ENCODE results near the gene ARMC5.
"Not testable (repeated sequence)": the region's sequence is repeated elsewhere in the genome, so short reads cannot be mapped to it uniquely, and the experiment has no call there.

Gene ARMC5

GRCh38 chr16:31430380-31431052 lies 28.8 kb upstream of the ARMC5 start:
- no peak for DNase-seq (ENCODE audit: low spot score)

- no peak for DNase-seq (ENCODE audit: low spot score)
These were observed 23.7 kb upstream of the ARMC5 start for GRCh38 chr16:31435341-31436220.

DNA sequence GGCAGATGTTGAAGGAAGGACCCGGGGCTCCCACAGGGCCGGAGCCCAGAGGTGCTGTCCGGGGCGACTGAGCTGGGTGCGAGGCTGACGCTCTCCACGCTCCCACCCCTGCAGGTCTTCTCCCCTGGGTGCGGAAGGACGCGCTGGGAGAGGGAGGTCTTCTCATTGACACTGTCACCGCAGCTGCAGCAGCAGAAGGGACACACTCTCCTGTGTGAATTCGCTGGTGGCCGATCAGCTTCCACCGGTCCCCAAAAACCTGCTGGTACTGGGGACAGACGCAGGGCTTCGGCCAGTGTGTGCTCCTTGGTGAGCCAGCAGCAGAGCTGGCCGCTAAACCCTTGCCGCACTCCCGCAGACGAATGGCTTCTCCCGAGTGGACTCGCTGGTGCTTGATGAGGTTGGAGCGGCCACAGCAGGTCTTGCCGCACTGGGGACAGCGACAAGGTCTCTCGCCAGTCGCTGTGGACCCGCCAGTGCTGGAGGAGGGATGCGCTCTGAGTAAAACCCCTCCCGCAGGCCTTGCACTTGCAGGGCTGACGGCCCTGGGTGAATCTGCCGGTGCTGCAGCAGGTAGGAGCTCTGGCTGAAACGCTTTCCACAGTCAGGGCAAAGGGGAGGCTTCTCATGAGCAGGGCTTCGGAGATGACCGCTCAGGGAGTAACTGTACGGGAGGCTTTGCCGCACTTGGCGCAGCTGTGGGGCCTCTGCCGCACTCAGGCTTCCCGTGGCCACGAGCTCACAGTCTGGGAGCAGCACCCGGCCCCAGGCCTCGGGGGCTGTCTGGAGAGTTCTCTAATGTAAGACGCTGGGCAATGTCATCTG lies 22.9 kb upstream of the ARMC5 start:
- no peak for DNase-seq (ENCODE audit: low spot score)

DNA sequence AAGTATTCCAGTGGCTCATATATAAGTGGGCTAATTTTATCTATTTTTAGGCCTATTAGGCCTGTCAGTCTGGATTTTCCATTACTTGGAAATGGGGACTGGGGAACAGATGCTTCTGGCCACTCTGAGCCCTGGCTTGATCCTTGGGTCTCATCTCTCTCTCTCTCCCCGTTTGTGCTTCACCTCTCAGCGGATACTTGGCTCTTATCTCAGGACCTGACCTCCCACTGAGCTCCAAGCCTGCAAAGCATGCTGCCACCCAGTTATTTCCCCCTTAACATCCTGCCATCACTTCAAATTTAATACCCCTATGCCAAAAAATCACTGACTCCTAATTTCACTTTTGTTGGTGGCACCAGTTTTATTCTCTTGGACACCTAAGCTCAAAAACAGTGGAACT lies 20.9 kb upstream of the ARMC5 start:
- DNase-seq (ENCODE audit: low spot score), result no peak

GRCh38 chr16:31439023-31439422 lies 20.3 kb upstream of the ARMC5 start:
- not testable (repeated sequence) for DNase-seq (ENCODE audit: low spot score)

DNA sequence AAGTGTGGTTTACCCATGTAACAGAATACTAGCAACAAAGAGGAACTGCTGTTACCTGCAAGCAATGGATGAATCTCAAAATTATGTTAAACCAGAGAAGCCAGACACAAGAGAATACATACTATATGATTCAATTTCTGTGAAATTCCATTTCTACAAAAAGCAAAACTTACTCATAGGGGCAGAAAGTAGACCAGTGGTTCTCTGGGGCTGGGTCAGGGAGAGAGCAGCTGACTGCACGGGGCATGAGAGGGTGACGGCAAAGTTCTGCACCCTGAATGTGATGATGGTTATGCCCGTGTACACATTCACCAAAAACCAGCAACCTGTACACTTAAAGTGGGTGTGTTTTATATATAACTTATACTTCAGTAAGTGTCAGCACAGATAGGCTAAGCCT lies 19.8 kb upstream of the ARMC5 start:
- DNase-seq (ENCODE audit: low spot score), result no peak

GRCh38 chr16:31440516-31441184 lies 18.7 kb upstream of the ARMC5 start:
- no peak for DNase-seq (ENCODE audit: low spot score)

- DNase-seq (ENCODE audit: low spot score), result no peak
These were observed 17.3 kb upstream of the ARMC5 start for GRCh38 chr16:31441956-31442355.

GRCh38 chr16:31445931-31446330 lies 13.4 kb upstream of the ARMC5 start:
- DNase-seq (ENCODE audit: low spot score), result not testable (repeated sequence)

DNA sequence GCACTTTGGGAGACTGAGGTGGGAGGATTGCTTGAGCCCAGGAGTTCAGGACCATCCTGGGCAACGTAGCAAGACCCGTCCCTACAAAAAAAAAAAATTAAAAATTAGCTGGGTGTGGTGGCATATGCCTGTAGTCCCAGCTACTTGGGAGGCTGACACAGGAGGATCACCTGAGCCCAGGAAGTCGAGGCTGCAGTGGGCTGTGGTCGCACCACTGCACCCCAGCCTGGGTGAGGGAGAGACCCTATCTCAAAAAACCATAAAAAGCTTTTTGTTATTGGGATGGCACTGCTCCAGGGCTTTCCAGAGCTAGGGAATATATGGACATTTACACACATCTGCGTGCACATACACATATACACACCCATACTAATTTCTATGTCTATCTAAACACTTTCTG lies 8.1 kb upstream of the ARMC5 start:
- DNase-seq (ENCODE audit: low spot score), result no peak

GRCh38 chr16:31451681-31452351 lies 7.5 kb upstream of the ARMC5 start:
- DNase-seq (ENCODE audit: low spot score), result no peak

GRCh38 chr16:31452631-31453106 lies 6.6 kb upstream of the ARMC5 start:
- no peak for DNase-seq (ENCODE audit: low spot score)

- DNase-seq (ENCODE audit: low spot score), result no peak
These were observed 5.8 kb upstream of the ARMC5 start for GRCh38 chr16:31453255-31454204.

GRCh38 chr16:31455601-31456314 lies 3.5 kb upstream of the ARMC5 start:
- no peak for DNase-seq (ENCODE audit: low spot score)

- no peak for DNase-seq (ENCODE audit: low spot score)
These were observed 2.3 kb upstream of the ARMC5 start for GRCh38 chr16:31456988-31457360.

DNA sequence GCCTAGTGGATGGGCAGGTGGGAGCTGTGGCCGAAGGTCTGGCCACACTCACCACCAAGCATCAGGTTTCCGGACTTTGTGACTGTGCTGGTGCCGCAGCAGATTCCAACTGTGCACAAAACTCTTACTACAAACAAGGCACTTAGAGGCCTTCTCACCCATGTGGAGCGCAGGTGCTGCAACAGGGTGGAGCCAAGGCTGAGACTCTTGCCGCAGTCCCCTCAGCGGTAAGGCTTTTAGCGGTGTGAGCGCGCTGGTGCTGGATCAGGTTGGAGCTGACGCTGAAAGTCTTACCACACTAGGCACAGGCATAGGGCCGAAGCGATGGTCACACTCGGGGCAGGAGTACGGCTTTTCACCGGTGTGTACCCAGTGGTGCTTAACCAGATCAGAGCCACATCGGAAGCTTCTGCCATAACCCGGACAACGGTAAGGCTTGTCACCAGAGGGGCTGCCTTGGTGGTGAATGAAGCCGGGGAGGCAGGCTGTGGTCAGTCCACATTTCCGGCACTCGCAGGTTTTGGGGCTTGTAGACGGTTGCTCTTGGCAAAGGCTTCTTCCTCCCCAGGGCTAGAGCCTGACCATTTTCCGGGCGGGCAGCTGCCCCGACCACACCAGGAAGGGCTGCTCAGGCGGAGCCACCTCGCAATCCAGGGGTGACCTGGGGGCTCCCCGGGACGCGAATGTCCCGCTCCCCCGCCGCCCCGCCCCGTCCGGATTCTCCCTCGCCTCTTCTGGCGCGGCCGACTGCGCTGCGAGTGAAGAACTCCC lies 1.0 kb upstream of the ARMC5 start:
- DNase-seq (ENCODE audit: low spot score), result no peak

DNA sequence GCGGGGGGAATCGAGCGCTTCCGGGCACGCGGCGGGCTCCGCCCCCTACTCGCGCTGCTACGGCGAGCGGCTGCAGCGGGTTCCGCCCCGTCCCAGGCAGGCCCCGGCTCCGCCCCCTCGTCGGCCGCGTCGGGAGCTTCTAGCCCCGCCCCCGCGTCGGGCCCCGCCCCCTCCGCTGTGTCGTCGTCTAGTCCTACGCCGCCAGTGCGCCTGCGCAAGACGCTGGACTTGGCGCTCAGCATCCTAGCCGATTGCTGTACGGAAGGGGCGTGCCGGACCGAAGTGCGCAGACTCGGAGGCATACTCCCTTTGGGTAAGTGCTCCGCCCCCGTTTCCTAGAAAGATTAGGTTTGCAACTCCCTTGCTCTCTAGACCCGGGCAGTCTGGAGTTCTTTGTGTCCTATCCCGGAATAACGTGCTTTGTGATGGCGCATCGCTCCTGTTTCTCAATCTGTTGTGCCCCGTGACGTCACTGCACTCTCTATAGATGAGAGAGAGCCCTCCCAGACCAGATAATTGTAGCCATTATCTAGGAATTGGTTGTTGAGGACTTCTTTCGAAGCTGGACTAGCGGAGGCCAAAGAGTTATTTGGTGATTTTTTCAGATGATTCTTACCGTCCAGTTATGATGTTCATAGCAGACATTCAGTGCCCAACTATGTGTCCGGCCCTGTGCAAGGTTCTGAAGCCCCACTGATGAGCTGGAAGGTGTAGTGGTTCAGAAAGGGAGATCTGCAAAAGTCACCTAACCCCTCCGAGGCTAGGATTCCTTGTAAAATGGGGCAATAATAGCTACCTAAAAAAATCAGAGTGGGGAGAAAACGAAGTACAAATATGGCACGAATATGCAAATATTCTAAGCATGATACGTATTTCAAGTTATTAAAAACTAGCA lies 633 bp downstream of the ARMC5 start:
- DNase-seq (ENCODE audit: low spot score), result peak; percentile 98

GRCh38 chr16:31460582-31461002 lies 1.3 kb downstream of the ARMC5 start:
- peak; percentile 48 for DNase-seq (ENCODE audit: low spot score)
